A549 (cell line): ENCODE results near the gene CACNA1H. TPM values are rescaled to one million over a fixed set of nuclear protein-coding genes. Genes with fewer than 3 reads are reported as not detected.
"Not testable (repeated sequence)": the region's sequence is repeated elsewhere in the genome, so short reads cannot be mapped to it uniquely, and the experiment has no call there.

Experiments used
- ATAC-seq, 2 experiments: fragments of 200-7000 bp in 1 of 2; fragments of >200 bp in 1 of 2; cut with Nextera tagmentation in 1 of 2; cut with Tn5 transposase in 1 of 2; 3 replicates each; pipeline versions ENCODE4 v1.8.0 to v1.9.1; 2018 to 2020; ENCODE audit warnings: mild to moderate bottlenecking in 1 of 2, moderate library complexity in 1 of 2
- CTCF ChIA-PET: fragments of 300-600 bp; sonication (Branson Sonifier 250); formaldehyde crosslinking; extraction: SDS; loops from one replicate; lab custom pipeline; 2021; ENCODE audit warnings: antibody characterized with exemption, inconsistent platforms; lab: Yijun Ruan, JAX
- POLR2A ChIA-PET: fragments of 350-600 bp; formaldehyde crosslinking; extraction: SDS; loops from one replicate; lab custom pipeline; 2021; ENCODE audit warnings: antibody characterized with exemption, inconsistent platforms; lab: Yijun Ruan, JAX
- DNase-seq, 2 experiments: peaks; one replicate each; pipeline versions ENCODE4 v3.0.0 to v3.0.0-alpha.2; 2011 to 2016; ENCODE audit warnings: low read depth in 1 of 2, low spot score in 1 of 2
- FAIRE-seq: peaks from 2 replicates; lab custom pipeline; 2011; peaks lifted over from hg19 to GRCh38; lab: Jason Lieb, UNC
- H3K27ac ChIP-seq, 2 experiments: fragments of >200 bp; sonication (Bioruptor Twin); formaldehyde crosslinking; 3 replicates each; pipeline ENCODE4 v1.5.1; 2016 to 2017
- H3K4me1 ChIP-seq: fragments of >200 bp; sonication (Bioruptor Twin); formaldehyde crosslinking; 3 replicates; pipeline ENCODE4 v1.6.1; 2016
- H3K4me2 ChIP-seq: fragments of >200 bp; sonication (Bioruptor Twin); formaldehyde crosslinking; 3 replicates; pipeline ENCODE4 v1.6.1; 2016
- H3K4me3 ChIP-seq: fragments of >200 bp; sonication (Bioruptor Twin); formaldehyde crosslinking; 3 replicates; pipeline ENCODE4 v1.5.1; 2016
- H3K9me3 ChIP-seq: fragments of >200 bp; sonication (Bioruptor Twin); formaldehyde crosslinking; 3 replicates; pipeline ENCODE4 v1.6.1; 2016
- ATOH8 ChIP-seq: fragments of 250-450 bp; sonication (Bioruptor Pico); IDR thresholded peaks from 2 replicates; pipeline ENCODE4 v1.5.0; 2020; ENCODE audit warnings: low read depth, mild to moderate bottlenecking, moderate library complexity
- BHLHE40 ChIP-seq: IDR thresholded peaks from 2 replicates; pipeline ENCODE4 v1.6.1; 2012; ENCODE audit warnings: low read depth, low read length, inconsistent platforms
- CBX2 ChIP-seq: fragments of 200-600 bp; sonication (generic); IDR thresholded peaks from 2 replicates; pipeline ENCODE4 v1.6.1; 2016; ENCODE audit warnings: low read depth, mild to moderate bottlenecking, borderline replicate concordance
- CHD4 ChIP-seq: fragments of 200-600 bp; sonication (generic); IDR thresholded peaks from 2 replicates; pipeline ENCODE4 v1.6.1; 2016; ENCODE audit warnings: antibody characterized with exemption, mild to moderate bottlenecking, borderline replicate concordance
- FOXS1 ChIP-seq: fragments of 250-450 bp; sonication (Bioruptor Pico); IDR thresholded peaks from 2 replicates; pipeline ENCODE4 v1.5.0; 2020; ENCODE audit warnings: mild to moderate bottlenecking, moderate library complexity
- HDAC2 ChIP-seq: fragments of 200-600 bp; sonication (generic); IDR thresholded peaks from 2 replicates; pipeline ENCODE4 v1.6.1; 2016
- HOXA7 ChIP-seq: fragments of 250-450 bp; sonication (Bioruptor Pico); IDR thresholded peaks from 2 replicates; pipeline ENCODE4 v1.5.0; 2020; ENCODE audit warnings: mild to moderate bottlenecking, moderate library complexity
- JUNB ChIP-seq: fragments of >200 bp; sonication (Bioruptor Twin); formaldehyde crosslinking; IDR thresholded peaks from 2 replicates; pipeline ENCODE4 v1.6.1; 2016
- MAFK ChIP-seq: fragments of 450-650 bp; IDR thresholded peaks from 2 replicates; pipeline ENCODE4 v1.6.1; 2014; ENCODE audit not compliant: partially characterized antibody
- PBX3 ChIP-seq: IDR thresholded peaks from 2 replicates; pipeline ENCODE4 v1.6.1; 2012
- RFX5 ChIP-seq: fragments of 450-650 bp; IDR thresholded peaks from 2 replicates; pipeline ENCODE4 v1.7.1; 2014; ENCODE audit warnings: antibody characterized with exemption, mild to moderate bottlenecking, moderate library complexity
- TFCP2L1 ChIP-seq: fragments of 250-450 bp; sonication (Bioruptor Pico); IDR thresholded peaks from 2 replicates; pipeline ENCODE4 v1.5.0; 2021; ENCODE audit warnings: mild to moderate bottlenecking
- TP53 ChIP-seq: fragments of 250-450 bp; sonication (Bioruptor Pico); IDR thresholded peaks from 2 replicates; pipeline ENCODE4 v1.5.0; 2021; ENCODE audit warnings: mild to moderate bottlenecking, moderate library complexity
- ZFP36 ChIP-seq: fragments of 450-650 bp; IDR thresholded peaks from 2 replicates; pipeline ENCODE4 v1.6.1; 2014; ENCODE audit warnings: borderline replicate concordance; ENCODE audit not compliant: partially characterized antibody
- ZNF302 ChIP-seq: fragments of 250-450 bp; sonication (Bioruptor Pico); IDR thresholded peaks from 2 replicates; pipeline ENCODE4 v1.9.0; 2021; ENCODE audit warnings: inconsistent platforms, mild to moderate bottlenecking, moderate library complexity
- WGBS: methylation state at CpG from one replicate; pipeline ENCODE4 v1.1.6; 2017; ENCODE audit errors: missing lambda C conversion rate; 5-methylcytosine and 5-hydroxymethylcytosine counted together
- polyA plus RNA-seq, 4 experiments: library from polyadenylated mRNA; depleted of rRNA in 3 of 4; stranded (reverse); fragments of >200 nt; fragmentation: RNase III in 1 of 4; extraction: RNeasy Plus Mini Kit Qiagen cat#74134 plus additional on column Dnase treatment in 1 of 4; gene quantifications; 2 replicates in 3 of 4; 3 replicates in 1 of 4; pipeline ENCODE4 v1.2.3, GENCODE V29; 2011 to 2017
- TF ChIP-seq, protein P1 (sequence below): fragments of 450-650 bp; IDR thresholded peaks from 2 replicates; pipeline ENCODE4 v1.6.1; 2014; ENCODE audit warnings: antibody characterized with exemption

The CACNA1H gene
- polyA plus RNA-seq, 2 of the 4 experiments (the other 2 are of a cell fraction): 7.2 to 15.8 TPM

- POLR2A ChIA-PET, ATAC-seq, H3K4me2 ChIP-seq, FAIRE-seq, H3K4me1 ChIP-seq, H3K9me3 ChIP-seq, H3K4me3 ChIP-seq, DNase-seq, H3K27ac ChIP-seq: not testable (repeated sequence)
- CTCF ChIA-PET: interaction anchor here (0.5 to 1.3 kb wide), 2 partner anchors 57 to 299 kb away, joined by 4 read pairs; no protein-coding TSS in a partner anchor
- 87% methylated on average over 18 of the region's 32 CpGs for WGBS
These were observed 91.3 kb downstream of the CACNA1H start for GRCh38 chr16:1243907-1244850.

- WGBS: 70% methylated on average over 8 of the region's 12 CpGs
- DNase-seq (no peak), FAIRE-seq (no peak), ATAC-seq (no peak)
- CTCF ChIA-PET: interaction anchor here (0.5 to 3.3 kb wide), 4 partner anchors 51 to 300 kb away, joined by 3 to 19 read pairs (median 4); no protein-coding TSS in a partner anchor
- POLR2A ChIA-PET: no interaction called here
- Histone ChIP-seq H3K27ac (0 out of 6 replicates have a peak overlapping the region, but pooled peaks of 1 of the 2 experiments have one; percentile 39), H3K4me2 (no peak overlapping the region), H3K4me3 (no peak overlapping the region), H3K4me1 (no peaks in the 10 kb centered on the region), H3K9me3 (no peaks in the 10 kb centered on the region)
- TF ChIP-seq CBX2 (no peak), MAFK (peak; percentile 25), HDAC2 (no peak), ZFP36 (no peak)
These were observed 92.0 kb downstream of the CACNA1H start for GRCh38 chr16:1244881-1245280.

- H3K4me1 ChIP-seq: no peaks in the 10 kb centered on the region
- ATAC-seq (no peak), FAIRE-seq (no peak), DNase-seq (no peak)
- no peak overlapping the region for H3K4me3 ChIP-seq
- POLR2A ChIA-PET: no interaction called here
- no peak overlapping the region for H3K27ac ChIP-seq
- CTCF ChIA-PET: interaction anchor here (1.0 to 3.3 kb wide), 3 partner anchors 51 to 189 kb away, joined by 3 to 19 read pairs (median 4); no protein-coding TSS in a partner anchor
- H3K9me3 ChIP-seq: no peaks in the 10 kb centered on the region
- WGBS: 74% methylated on average over 22 of the region's 22 CpGs
- TF ChIP-seq FOXS1 (CRISPR knock-in tag) (no peak), TFCP2L1 (CRISPR knock-in tag) (no peak), MAFK (no peak), ATOH8 (no peak), RFX5 (no peak), CHD4 (no peak), PBX3 (no peak), ZFP36 (no peak), BHLHE40 (no peak), TP53 (CRISPR knock-in tag) (no peak), ZNF302 (CRISPR knock-in tag) (no peak), JUNB (no peak), HOXA7 (CRISPR knock-in tag) (no peak)
- TF ChIP-seq, protein P1, sequence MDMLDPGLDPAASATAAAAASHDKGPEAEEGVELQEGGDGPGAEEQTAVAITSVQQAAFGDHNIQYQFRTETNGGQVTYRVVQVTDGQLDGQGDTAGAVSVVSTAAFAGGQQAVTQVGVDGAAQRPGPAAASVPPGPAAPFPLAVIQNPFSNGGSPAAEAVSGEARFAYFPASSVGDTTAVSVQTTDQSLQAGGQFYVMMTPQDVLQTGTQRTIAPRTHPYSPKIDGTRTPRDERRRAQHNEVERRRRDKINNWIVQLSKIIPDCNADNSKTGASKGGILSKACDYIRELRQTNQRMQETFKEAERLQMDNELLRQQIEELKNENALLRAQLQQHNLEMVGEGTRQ: no peak
- no peak overlapping the region for H3K4me2 ChIP-seq
These were observed 92.6 kb downstream of the CACNA1H start for GRCh38 chr16:1245452-1246020.

DNA sequence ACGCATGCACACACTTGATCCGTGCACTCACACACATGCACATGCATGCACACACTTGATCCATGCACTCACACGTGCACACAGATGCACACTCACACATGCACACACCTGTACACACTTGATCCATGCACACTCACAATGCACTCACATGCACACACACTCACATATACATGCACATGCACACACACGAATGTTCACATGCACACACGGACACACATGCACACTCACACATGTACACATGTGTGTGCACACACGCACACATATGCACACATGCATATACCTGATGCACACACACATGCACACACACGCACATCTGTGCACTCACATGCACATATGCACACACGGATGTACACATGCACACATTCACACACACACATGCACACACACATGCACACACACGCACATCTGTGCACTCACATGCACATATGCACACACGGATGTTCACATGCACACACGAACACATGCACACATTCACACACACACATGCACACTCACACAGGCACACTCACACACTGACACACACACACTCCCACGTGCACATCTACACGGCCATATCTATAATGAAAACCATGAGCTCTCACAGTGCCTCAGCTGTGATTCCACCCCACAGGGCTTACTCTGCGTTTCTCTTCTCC is 95.1 kb downstream of the CACNA1H start:
- H3K4me2 ChIP-seq, POLR2A ChIA-PET, DNase-seq, H3K4me3 ChIP-seq, ATAC-seq, H3K9me3 ChIP-seq, H3K27ac ChIP-seq, H3K4me1 ChIP-seq, FAIRE-seq: not testable (repeated sequence)
- CTCF ChIA-PET: interaction anchor here (1.0 to 3.3 kb wide), 2 partner anchors 142 to 191 kb away, joined by 3 to 19 read pairs; no protein-coding TSS in a partner anchor
- 56% methylated on average over 11 of the region's 14 CpGs for WGBS

DNA sequence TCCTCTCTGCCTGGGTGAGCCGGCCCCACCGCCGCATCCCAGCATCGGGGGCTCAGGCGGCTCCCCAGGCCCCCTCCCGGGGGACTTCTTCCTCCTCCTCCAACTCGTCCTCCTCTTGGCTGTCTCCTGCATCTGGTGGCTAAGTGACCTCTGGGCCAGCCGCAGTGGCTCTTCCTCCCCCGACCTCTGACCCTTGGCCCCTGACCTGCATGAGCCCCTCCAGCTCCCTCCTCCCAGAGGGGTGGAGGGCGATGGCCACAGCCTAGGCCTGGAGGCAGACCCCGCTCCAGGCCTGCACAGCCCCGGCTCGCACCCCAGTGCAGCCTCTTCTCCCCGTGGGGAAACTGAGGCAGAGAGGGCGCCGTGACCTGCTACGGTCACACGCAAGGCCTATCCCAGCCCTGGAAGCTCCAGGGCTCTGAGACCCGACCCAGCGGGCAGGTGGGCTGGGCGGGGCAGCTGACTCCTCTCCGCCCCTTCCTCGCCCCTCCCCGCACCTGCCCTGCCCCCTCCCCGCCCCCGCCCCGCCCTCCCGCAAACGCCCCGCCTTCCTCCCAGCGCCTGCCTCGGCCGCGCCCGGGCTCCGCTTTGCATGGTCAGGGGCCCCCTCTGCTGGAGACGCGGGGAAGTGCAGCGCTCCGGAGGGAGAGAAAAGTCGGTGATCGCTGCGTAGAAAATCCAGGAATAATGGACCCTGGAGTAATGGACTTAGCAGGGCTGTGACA is 96.3 kb downstream of the CACNA1H start:
- WGBS: 0% methylated on average over 1 of the region's 43 CpGs
- H3K4me3 ChIP-seq, POLR2A ChIA-PET, H3K27ac ChIP-seq, H3K4me1 ChIP-seq, H3K4me2 ChIP-seq, H3K9me3 ChIP-seq, CTCF ChIA-PET, DNase-seq: not testable (repeated sequence)
- peak; percentile 35 to 66; a peak in 3 of 6 replicates for ATAC-seq
- FAIRE-seq: peak; percentile 51
